ENCODE measurements around the gene PKNOX2.

The PKNOX2 gene

GRCh38 chr11:125174057-125174456, 9.5 kb downstream of the PKNOX2 start:
- Histone ChIP-seq H3K27me3 (ENCODE audit: insufficient read depth, poor library complexity, severe bottlenecking) (peaks cover 14% of the 10 kb centered on the region), H3K27ac (replicated peaks) (no peak overlapping the region), H3K4me3 (replicated peaks; ENCODE audit: insufficient read depth, low read length) (no peak overlapping the region)
- DNase-seq (ENCODE audit: low read depth in 1 of 2, low spot score in 1 of 2), result no peak
- no peak for TF ChIP-seq POLR2AphosphoS5 (IDR thresholded peaks at IDR 0.05; ENCODE audit: low read depth)
- TF ChIP-seq SPI1 (IDR thresholded peaks at IDR 0.05; ENCODE audit: borderline replicate concordance, low read depth), result no peak
- TF ChIP-seq REST (IDR thresholded peaks at IDR 0.05; ENCODE audit: insufficient replicate concordance, low read depth), result no peak
- TF ChIP-seq GABPA (IDR thresholded peaks at IDR 0.05; ENCODE audit: low read depth), result no peak
- TF ChIP-seq CTCF (IDR thresholded peaks at IDR 0.05; ENCODE audit: insufficient read depth, low read length), result no peak

- TF ChIP-seq SPI1 (IDR thresholded peaks at IDR 0.05; ENCODE audit: borderline replicate concordance, low read depth) (no peak), CTCF (IDR thresholded peaks at IDR 0.05; ENCODE audit: insufficient read depth, low read length) (no peak), GABPA (IDR thresholded peaks at IDR 0.05; ENCODE audit: low read depth) (no peak), REST (IDR thresholded peaks at IDR 0.05; ENCODE audit: insufficient replicate concordance, low read depth) (no peak), POLR2AphosphoS5 (IDR thresholded peaks at IDR 0.05; ENCODE audit: low read depth) (no peak)
- peaks cover 14% of the 10 kb centered on the region for H3K27me3 ChIP-seq (ENCODE audit: insufficient read depth, poor library complexity, severe bottlenecking)
- no peak overlapping the region for H3K27ac ChIP-seq (replicated peaks)
- H3K4me3 ChIP-seq (replicated peaks; ENCODE audit: insufficient read depth, low read length), result no peak overlapping the region
- no peak for DNase-seq (ENCODE audit: low read depth in 1 of 2, low spot score in 1 of 2)
Observed at GRCh38 chr11:125174686-125175085, 10.1 kb downstream of the PKNOX2 start.

GRCh38 chr11:125175166-125175565, 10.6 kb downstream of the PKNOX2 start:
- DNase-seq (ENCODE audit: low read depth in 1 of 2, low spot score in 1 of 2), result no peak
- Histone ChIP-seq H3K27ac (replicated peaks) (no peak overlapping the region), H3K27me3 (ENCODE audit: insufficient read depth, poor library complexity, severe bottlenecking) (peaks cover 14% of the 10 kb centered on the region), H3K4me3 (replicated peaks; ENCODE audit: insufficient read depth, low read length) (no peak overlapping the region)
- no peak for TF ChIP-seq POLR2AphosphoS5 (IDR thresholded peaks at IDR 0.05; ENCODE audit: low read depth)
- no peak for TF ChIP-seq SPI1 (IDR thresholded peaks at IDR 0.05; ENCODE audit: borderline replicate concordance, low read depth)
- TF ChIP-seq GABPA (IDR thresholded peaks at IDR 0.05; ENCODE audit: low read depth), result no peak
- no peak for TF ChIP-seq CTCF (IDR thresholded peaks at IDR 0.05; ENCODE audit: insufficient read depth, low read length)
- TF ChIP-seq REST (IDR thresholded peaks at IDR 0.05; ENCODE audit: insufficient replicate concordance, low read depth), result no peak
